ENCODE data around the gene CRIM1.

The CRIM1 gene

DNA sequence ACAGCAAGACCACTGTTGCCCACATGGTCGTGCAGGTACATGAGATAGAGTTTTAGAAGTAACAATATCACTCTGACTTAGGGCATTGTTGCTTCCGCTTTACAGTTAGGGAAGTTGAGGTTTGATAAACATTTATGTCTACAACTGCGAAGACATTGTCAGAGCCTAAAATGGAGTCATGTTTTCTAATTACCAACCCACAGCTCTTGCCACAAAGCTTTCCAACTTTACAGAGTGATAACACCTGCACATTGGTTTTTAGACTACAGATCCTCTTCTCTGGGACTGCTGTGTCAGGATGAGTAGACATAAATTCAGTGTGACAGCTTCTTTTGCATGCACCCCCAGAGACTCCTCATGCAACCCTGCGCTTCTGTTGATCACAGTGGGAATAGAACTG is 123.4 kb downstream of the CRIM1 start:
- no peak for DNase-seq (ENCODE audit: low read depth in 1 of 2, low spot score in 1 of 2)

DNA sequence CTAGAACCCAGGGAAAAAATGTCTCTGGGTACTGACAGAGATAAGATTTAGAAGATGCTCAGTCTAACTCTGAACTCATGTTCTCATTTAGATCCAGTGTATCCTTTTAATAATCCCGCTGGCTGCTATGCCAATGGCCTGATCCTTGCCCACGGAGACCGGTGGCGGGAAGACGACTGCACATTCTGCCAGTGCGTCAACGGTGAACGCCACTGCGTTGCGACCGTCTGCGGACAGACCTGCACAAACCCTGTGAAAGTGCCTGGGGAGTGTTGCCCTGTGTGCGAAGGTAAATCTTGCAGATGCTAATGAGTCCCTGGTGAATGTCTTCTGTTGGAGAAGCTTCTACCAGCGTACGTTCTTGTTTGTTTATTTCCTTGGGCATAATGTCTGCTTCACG is 123.8 kb downstream of the CRIM1 start:
- no peak for DNase-seq (ENCODE audit: low read depth in 1 of 2, low spot score in 1 of 2)

DNA sequence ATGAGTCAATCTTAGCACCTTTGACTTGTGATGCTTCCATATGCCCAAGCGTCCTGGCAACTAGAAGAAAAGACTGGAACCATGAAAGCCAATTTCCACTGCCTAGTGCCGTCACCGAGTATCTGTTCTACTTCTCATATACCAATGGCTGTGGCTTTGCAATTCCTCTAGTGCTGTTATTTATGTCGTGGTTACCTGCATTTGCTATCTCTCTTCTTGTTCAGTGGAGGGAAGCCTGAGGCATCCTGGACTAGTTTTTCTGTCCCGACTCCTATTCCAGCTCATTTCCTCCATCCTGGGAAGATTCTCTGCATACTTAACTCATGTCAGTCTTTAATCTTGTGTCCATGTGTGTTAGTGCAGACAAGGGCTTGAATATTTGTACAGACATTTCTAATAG is 124.5 kb downstream of the CRIM1 start:
- DNase-seq (ENCODE audit: low read depth in 1 of 2, low spot score in 1 of 2), result no peak

DNA sequence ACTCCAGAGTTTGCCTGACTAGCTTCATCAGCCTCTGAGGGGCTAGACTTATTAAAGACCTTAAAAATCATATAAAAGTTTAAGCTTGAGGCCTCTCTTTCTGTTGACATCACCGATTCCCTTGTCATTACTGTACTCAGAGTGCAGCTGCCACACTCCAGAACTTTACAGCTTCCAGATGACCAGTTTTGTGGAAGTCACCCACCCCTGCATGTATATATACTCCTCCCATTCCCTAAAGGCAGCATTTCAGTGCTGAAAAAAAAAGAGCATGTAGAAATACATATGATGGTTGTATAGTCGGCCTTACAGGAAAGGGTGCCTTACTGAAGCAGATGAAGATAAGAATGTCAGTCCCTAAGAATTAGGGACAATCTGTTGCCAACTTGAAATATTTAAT is 125.1 kb downstream of the CRIM1 start:
- no peak for DNase-seq (ENCODE audit: low read depth in 1 of 2, low spot score in 1 of 2)

DNA sequence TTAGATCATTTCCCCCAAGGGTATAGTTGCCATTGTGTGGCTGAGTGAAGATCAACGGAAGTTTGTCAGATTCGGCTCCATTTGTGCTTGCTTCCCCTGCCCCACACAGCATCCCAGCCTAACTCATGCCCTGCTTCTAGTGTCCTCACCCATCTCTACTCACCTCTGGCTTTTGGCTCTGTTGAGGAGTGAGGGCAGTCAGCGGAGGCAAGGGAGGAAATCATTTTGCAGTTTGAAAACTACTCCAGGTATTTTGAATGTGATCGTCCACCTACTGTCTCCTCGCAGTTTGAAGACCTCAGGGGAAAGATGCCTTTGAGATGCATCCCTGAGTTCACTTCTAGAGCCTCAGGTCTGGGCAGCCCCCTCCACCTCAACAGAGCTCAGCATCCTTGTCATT is 126.1 kb downstream of the CRIM1 start:
- DNase-seq (ENCODE audit: low read depth in 1 of 2, low spot score in 1 of 2), result no peak

DNA sequence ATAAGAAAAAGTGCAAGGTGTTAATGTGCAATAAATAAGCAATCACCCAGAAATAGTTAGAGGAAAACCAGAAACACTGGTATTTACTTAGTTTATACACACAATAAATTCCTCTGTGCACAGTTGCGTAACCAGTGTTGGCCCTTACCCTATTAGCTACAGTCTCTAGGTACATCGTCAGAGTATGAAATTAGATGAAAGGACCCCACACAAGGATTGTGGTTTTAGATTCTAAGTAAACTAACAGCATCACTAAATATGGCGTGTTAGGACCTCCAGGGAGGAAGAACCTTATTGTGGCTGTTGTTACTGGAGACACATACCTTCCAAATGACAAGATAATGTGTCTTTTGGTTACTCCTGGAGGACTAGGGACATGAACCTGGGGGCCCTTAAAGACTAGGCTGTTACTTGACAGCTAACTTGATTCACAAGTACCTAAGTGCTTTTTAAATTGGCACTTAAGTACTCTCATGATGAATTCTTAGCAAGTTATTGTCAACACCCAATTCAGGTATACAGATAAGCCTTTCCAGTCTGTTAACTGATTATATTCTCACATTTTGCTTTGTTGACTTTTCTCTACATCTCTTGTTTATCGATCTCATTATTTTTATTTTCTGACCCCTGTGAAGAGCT is 127.1 kb downstream of the CRIM1 start:
- DNase-seq (ENCODE audit: low read depth in 1 of 2, low spot score in 1 of 2), result no peak

DNA sequence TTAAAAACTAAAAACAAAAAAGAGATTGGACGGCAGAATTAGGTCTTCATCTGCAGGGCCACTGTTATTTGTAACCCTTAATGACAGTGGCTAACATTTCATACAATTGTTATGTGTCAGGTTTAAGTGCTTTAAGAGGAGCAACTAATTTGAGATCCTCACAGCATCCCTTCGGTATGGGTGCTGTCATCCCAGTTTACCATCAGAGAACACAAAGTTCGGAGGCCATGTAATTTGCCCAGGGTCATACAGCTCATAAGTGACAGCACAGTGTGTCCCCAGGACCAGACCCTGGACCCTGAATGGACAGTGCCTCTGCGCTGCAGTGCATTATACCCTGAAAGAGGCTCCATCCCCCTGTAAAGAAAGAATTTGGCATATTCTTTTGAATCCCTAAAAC is 127.7 kb downstream of the CRIM1 start:
- DNase-seq (ENCODE audit: low read depth in 1 of 2, low spot score in 1 of 2), result no peak

DNA sequence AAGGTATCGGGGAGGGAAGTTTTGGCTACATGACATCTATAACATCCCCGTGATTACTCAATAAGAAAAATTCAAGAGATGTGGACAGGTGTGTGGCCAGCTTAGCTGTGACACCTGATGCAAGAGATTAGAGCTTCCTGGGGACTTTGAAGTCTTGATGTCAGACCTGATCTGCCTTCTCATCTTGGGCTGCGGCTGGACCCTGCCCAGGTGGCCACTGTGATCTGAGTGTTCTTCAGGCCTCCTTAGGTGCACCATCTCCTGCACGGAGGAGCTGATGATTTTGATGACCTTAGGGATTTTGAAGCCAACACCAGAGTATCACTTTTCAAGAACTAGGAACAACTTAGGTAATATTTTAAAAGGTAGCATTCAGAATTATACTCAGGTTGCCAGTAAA is 128.9 kb downstream of the CRIM1 start:
- no peak for DNase-seq (ENCODE audit: low read depth in 1 of 2, low spot score in 1 of 2)

DNA sequence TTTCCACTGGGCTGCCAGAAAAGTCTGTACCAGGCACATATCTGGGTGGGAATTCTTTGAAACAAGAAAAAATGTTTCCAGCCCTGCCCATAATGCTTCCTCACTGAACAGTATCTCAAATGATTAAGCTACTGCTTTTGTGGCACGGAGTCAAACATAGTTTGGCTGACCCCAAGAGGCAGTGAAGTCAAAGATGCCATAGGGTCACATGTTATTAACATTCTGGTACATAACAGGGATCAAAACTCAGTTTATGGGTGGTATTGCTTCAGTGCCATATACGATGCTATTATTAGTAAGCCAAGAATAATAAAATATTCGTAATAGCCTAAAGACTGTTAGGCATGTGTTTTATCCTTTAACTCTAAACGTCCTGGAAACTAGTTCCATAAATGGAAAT is 129.9 kb downstream of the CRIM1 start:
- no peak for DNase-seq (ENCODE audit: low read depth in 1 of 2, low spot score in 1 of 2)

DNA sequence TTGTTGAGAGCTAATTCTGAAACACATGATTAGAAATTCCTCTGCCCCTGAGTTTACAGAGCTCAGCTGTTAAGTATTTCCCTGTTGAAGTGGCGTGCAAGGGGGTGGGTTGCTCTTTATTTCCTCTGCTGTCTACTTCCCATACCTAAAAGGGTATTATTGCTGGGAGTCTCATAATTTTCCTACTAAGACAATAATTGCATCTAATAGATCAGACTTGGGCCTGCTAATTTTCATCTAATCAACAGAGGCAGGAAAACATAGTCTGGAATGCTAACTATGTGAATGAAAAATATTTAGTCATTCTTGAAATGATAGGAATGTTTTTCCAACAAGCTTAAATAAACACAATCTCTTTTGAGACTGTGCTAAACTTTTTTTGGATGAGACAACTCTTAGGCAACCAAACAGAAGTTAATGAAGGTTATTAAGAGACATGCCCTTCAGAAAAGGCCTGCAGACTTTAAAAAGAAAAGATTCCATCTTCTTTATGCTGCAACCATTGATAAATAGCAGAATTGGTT is 131.0 kb downstream of the CRIM1 start:
- no peak for DNase-seq (ENCODE audit: low read depth in 1 of 2, low spot score in 1 of 2)

DNA sequence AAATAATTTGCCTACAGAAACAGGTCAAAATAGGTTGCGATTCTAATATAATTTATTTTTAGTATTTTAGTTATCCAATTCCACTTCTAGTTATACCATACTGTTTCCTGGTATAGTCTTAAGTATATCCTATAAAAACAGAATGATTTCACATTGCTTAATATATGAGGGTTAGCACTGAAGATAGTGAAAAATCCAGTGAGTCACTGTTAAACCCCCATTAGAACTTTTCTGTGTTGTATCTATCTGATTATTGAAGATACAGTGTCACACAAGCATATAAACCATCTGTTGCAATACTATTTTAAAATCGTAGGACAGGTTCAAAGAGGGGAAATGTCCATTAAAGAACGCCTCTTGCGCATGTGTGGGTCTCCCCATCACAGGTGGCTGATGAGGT is 132.4 kb downstream of the CRIM1 start:
- no peak for DNase-seq (ENCODE audit: low read depth in 1 of 2, low spot score in 1 of 2)

DNA sequence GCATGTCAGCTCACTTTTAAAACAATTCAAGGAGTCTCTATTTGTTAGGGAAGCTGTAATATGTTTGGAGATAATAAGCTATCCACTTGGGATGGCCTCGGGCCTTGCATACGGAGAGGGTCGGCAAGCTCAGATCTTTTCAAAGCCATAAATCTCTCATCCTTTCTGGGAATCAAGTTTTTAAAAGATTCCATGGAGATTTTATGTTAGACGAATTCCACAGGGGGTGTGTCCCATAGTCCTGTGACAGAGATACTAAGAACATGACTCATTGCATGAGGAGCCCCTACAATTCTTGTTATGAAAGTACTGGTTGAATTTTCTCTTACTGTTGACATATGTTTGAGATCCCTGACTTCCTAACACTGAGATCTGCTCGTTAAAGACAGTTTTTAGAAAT is 133.7 kb downstream of the CRIM1 start:
- DNase-seq (ENCODE audit: low read depth in 1 of 2, low spot score in 1 of 2), result no peak

DNA sequence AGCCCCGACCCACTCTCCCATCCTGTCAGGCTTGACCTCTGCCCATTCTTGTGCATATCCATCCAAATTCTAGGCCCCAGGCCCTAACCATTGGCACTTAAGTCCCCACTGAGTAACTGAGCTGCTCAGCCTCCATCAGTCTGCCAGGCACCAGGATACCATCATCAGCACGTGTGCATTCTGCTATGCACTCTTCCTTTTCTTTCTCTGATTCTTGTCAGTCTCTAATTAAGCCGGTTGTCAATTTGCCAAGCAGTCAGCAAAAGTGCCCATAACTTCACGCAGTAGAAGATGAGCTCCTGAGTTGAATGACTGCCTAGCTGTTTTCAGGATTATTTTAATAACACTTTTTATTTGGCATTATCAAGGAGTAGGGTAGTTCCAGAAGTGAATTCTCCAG is 135.2 kb downstream of the CRIM1 start:
- no peak for DNase-seq (ENCODE audit: low read depth in 1 of 2, low spot score in 1 of 2)

DNA sequence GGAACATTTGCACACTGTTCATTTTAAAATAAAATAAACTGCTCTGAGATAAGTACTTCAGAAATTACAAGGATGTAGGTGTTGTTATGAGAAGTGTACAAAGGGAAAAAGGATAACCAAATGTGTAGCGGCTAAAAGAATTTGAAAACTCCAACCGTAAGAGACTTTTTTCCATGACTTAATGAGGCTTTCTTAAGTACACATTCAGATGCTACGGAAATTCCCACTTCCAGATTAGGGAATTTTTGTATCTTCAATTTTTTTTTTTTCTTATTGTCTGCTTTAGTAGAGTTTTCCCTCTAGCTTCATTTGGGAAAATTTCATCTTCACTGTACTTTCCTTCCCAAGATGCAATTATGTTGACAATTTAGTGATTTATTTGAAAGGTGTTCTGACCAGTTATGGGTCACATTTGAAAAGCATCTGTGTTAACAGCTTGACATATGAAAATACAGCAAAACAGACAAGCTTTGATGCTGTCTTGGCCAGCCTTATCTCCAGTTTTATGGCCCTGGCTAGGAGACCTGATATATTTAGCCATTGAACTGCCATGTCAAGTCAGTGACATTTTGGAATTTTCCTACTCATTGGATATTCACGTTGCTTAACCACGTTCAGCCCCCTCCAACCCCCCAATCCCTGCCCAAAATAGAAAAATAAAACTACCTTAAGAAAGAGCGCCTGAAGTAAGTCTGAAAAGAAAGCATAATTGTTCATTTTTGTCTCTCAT is 136.8 kb downstream of the CRIM1 start:
- DNase-seq (ENCODE audit: low read depth in 1 of 2, low spot score in 1 of 2), result no peak

DNA sequence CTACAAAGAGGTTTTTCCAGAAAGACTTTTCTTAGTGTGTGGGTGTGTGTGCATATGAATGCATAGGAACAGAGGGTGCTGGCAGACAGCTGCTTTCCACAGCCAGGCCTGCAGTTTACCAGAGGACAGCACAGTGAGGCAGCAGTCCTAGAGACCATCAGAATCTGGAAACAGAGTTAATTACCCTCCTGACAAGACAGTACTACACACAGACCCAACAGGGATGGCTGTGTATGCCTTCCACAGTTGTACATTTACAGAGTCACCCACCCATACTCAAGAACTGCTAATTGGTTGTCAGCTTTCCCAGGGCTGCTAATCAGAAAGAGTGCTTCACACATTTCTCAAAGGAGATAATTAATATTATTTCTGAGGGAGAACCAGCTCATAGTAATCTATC is 137.7 kb downstream of the CRIM1 start:
- no peak for DNase-seq (ENCODE audit: low read depth in 1 of 2, low spot score in 1 of 2)

DNA sequence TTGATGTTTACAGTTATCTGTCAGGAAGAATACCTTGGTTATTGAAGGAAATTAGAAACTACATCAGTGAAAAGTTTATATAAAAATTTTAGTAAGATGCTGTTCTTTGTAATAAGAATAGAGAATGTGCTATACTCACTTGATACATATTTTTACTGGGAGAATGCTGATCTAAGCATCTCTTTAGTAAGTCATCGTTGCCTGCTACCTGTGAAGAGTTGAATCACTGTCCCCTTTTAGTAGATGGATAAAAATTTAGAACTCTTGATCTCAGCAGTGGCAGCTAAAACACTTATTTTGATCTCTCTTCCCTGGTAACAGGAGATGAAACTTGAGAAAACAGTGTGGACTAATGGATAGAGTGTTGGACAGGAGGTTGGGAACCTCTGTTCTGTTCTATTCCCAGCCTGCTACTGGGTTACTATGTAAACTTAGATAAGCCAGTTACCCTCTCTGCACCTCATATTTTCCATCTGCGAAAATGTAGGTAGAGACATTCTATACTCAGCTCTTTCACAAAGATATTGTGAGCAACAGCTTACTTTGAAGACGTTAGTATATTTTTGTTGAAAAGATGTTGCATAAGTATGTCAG is 142.1 kb downstream of the CRIM1 start:
- no peak for DNase-seq (ENCODE audit: low read depth in 1 of 2, low spot score in 1 of 2)

DNA sequence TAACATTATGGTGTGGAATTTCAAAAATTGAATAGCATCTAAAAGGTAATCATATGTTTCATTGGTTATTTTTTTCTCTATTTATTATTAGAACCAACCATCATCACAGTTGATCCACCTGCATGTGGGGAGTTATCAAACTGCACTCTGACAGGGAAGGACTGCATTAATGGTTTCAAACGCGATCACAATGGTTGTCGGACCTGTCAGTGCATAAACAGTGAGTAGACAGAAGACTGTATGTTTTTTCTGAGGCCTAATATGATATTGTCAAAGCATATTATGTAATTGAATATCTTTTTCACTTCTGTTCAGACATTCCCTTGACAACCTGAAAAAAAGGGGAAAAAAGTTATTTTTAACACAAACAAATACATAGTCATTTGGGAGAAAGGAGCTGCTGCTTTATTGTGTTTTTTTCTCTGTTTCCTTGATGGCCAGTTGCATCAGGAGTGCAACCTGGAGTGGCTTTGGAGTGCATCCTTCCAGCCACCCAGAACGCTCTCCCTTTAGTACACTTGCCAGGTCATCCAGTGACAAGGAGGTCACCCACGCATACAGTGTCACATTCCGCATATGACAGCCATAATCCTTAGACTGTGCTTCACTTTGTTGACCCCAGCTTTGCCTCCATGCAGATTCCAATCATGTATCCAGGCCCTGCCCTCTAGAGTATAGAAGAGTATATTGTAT is 143.7 kb downstream of the CRIM1 start:
- no peak for DNase-seq (ENCODE audit: low read depth in 1 of 2, low spot score in 1 of 2)

DNA sequence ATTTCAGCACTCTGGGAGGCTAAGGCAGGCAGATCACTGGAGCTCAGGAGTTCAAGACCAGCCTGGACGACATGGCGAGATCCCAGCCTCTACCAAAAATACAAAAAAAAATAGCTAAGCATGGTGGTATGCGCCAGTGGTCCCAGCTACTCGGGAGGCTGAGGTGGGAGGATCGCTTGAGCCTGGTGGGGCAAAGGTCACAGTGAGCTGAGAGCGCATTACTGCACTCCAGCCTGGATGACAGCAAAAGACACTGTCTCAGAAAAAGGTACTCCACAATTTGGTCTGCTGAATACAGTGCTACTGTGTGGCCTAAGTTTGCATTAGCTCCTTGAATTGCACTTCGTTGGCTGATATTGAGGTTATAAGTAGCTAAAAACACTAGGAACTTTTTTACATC is 144.5 kb downstream of the CRIM1 start:
- no peak for DNase-seq (ENCODE audit: low read depth in 1 of 2, low spot score in 1 of 2)

DNA sequence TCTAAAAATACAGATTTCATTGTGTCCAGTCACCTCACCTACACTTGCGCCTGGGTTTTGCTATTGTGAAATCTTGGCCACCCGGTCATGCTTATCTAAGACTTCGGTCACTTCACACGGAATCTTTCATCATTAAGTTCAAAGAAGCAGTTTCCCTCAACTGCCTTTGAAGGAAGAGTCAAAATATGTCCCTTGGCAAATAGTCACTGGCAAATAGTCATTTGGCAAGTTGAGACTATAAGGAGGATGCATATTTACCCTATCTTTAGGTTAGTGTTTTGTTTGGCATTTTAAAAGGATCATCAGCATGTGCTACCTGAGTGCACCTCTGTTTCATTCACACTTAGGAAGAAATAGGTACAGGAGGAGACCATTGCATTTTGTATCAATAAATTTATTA is 146.5 kb downstream of the CRIM1 start:
- DNase-seq (ENCODE audit: low read depth in 1 of 2, low spot score in 1 of 2), result no peak

DNA sequence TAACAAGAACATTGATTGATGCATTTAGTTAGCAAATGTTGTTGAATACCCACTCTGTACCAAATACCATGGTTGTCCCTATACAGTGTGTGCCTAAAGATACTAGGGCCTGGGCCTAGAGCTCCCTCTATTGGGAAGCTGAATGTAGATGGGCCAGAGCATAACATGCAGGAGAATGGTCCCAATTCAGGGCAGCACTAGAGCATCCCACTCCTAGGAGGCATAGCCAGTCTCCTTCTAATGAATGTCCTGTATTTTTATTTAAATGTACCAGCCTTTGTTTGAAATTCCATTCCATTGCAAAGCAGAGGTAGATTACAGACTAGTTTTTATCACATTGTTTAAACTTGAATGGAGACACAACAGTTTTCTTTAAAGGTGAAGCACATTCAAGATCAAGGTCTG is 151.8 kb downstream of the CRIM1 start:
- peak in 1 of 2 donors; percentile 0 for DNase-seq (ENCODE audit: low read depth in 1 of 2, low spot score in 1 of 2)

DNA sequence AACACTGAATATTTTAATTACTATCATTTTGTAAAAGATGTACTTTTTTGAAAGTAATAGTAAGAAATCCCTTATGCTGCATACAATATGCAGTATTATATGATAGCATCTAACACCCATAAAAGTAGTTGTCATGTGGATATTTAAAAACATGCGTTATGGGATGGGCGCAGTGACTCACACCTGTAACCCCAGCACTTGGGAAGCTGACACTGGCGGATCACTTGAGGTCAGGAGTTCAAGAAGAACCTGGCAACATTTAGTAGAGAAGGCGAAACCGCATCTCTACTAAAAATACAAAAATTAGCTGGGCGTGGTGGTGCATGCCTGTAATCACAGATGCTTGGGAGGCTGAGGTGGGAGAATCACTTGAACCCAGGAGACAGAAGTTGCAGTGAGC is 153.5 kb downstream of the CRIM1 start:
- no peak for DNase-seq (ENCODE audit: low read depth in 1 of 2, low spot score in 1 of 2)

Data from stimulated activated CD4-positive, alpha-beta T cell treated with anti-CD3 and anti-CD28 coated beads, Interleukin-15, amount 100 ng/mL, for 1 hour (primary cell).